HCT116 (cell line): ENCODE measurements around the gene VPS37D. TPM values are rescaled to one million over a fixed set of nuclear protein-coding genes. Genes with fewer than 3 reads are reported as not detected.

Experiments used
- ATAC-seq: fragments of 200-7000 bp; cut with Tn5 transposase; 2 replicates; pipeline ENCODE4 v1.9.1; 2020; ENCODE audit warnings: mild to moderate bottlenecking, moderate library complexity
- BruUV-seq: library from RNA; stranded (reverse); fragments of 400-500 nt; replicated peaks from 2 replicates; lab custom pipeline; 2021; lab: Mats Ljungman, UMichigan
- CTCF ChIA-PET: fragments of 300-600 bp; sonication (Branson Sonifier 250); formaldehyde crosslinking; loops from one replicate; lab custom pipeline; 2021; ENCODE audit warnings: antibody characterized with exemption; lab: Charles Lee
- POLR2A ChIA-PET: fragments of 300-600, 350-600 bp; sonication (Branson Sonifier 250); formaldehyde crosslinking; loops from one replicate; lab custom pipeline; 2021; ENCODE audit warnings: antibody characterized with exemption; lab: Charles Lee
- RAD21 ChIA-PET, 2 experiments: fragments of 300-600 bp; sonication (Branson Sonifier 250); formaldehyde crosslinking; loops; one replicate each; lab custom pipeline; 2023; ENCODE audit warnings: low total read pairs in 2 of 2; ENCODE audit not compliant: uncharacterized antibody in 2 of 2, unreplicated experiment in 2 of 2, low non-redundant PET in 1 of 2; lab: Charles Lee
- DNase-seq: peaks from one replicate; pipeline ENCODE4 v3.0.0-alpha.2; 2010; ENCODE audit warnings: low read depth, low spot score
- H2AFZ ChIP-seq: fragments of 200-600 bp; shearing (Covaris generic), sonication (generic); 2 replicates; pipeline ENCODE4 v1.6.1; 2017; ENCODE audit warnings: low read depth, mixed run types, mixed read lengths, antibody characterized with exemption, low read length; ENCODE audit not compliant: poor library complexity, severe bottlenecking
- H3K27ac ChIP-seq: 2 replicates; pipeline ENCODE4 v1.5.1; 2012; ENCODE audit warnings: low read depth, low read length
- H3K27me3 ChIP-seq: fragments of 200-600 bp; sonication (generic); 2 replicates; pipeline ENCODE4 v1.6.1; 2016; ENCODE audit warnings: mixed run types, low read length, mixed read lengths; ENCODE audit not compliant: insufficient read depth
- H3K36me3 ChIP-seq, 2 experiments: fragments of 200-500 bp in 1 of 2; fragments of 200-600 bp in 1 of 2; sonication (Bioruptor generic) in 1 of 2; sonication (generic) in 1 of 2; 2 replicates each; pipeline versions ENCODE4 v1.5.1 to v1.6.1; 2014 to 2016; ENCODE audit warnings: low read length in 2 of 2, inconsistent platforms in 1 of 2, mixed read lengths in 1 of 2, mixed run types in 1 of 2; ENCODE audit not compliant: insufficient read depth in 2 of 2, control insufficient read depth in 1 of 2
- H3K4me1 ChIP-seq, 2 experiments: fragments of 200-600 bp in 1 of 2; sonication (generic) in 1 of 2; 2 replicates each; pipeline versions ENCODE4 v1.5.1 to v1.6.1; 2012 to 2017; ENCODE audit warnings: low read length in 2 of 2, inconsistent platforms in 1 of 2, mild to moderate bottlenecking in 1 of 2, mixed read lengths in 1 of 2, mixed run types in 1 of 2, moderate library complexity in 1 of 2; ENCODE audit not compliant: insufficient read depth in 2 of 2, control insufficient read depth in 1 of 2
- H3K4me2 ChIP-seq: fragments of 200-600 bp; sonication (generic); 2 replicates; pipeline ENCODE4 v1.6.1; 2017; ENCODE audit warnings: mixed run types, low read length, mixed read lengths
- H3K4me3 ChIP-seq, 2 experiments: fragments of 200-600 bp in 1 of 2; sonication (generic) in 1 of 2; replicated peaks in 1 of 2; 2 replicates each; pipeline ENCODE4 v1.5.1; 2011 to 2016; ENCODE audit warnings: low read length in 2 of 2, control low read depth in 1 of 2, low read depth in 1 of 2, mild to moderate bottlenecking in 1 of 2, mixed read lengths in 1 of 2, mixed run types in 1 of 2
- H3K79me2 ChIP-seq: fragments of 200-600 bp; sonication (generic); 2 replicates; pipeline ENCODE4 v1.6.1; 2017; ENCODE audit warnings: mild to moderate bottlenecking, mixed run types, low read length, moderate library complexity, mixed read lengths; ENCODE audit not compliant: insufficient read depth
- H3K9ac ChIP-seq: fragments of 200-600 bp; sonication (generic); 2 replicates; pipeline ENCODE4 v1.6.1; 2016; ENCODE audit warnings: low read length, mixed read lengths
- H3K9me2 ChIP-seq: fragments of 200-600 bp; sonication (generic), shearing (Covaris generic); 2 replicates; pipeline ENCODE4 v1.6.1; 2017; ENCODE audit warnings: mixed run types, mild to moderate bottlenecking, moderate library complexity; ENCODE audit not compliant: insufficient read depth
- H3K9me3 ChIP-seq, 2 experiments: fragments of 200-500 bp in 1 of 2; fragments of 200-600 bp in 1 of 2; sonication (Bioruptor generic) in 1 of 2; sonication (generic) in 1 of 2; 2 replicates each; pipeline ENCODE4 v1.6.1; 2014 to 2017; ENCODE audit warnings: low read length in 2 of 2, mixed read lengths in 2 of 2, inconsistent platforms in 1 of 2, low read depth in 1 of 2, mild to moderate bottlenecking in 1 of 2, mixed run types in 1 of 2, moderate library complexity in 1 of 2; ENCODE audit not compliant: control insufficient read depth in 1 of 2, insufficient read depth in 1 of 2
- H4K20me1 ChIP-seq: fragments of 200-600 bp; sonication (generic), shearing (Covaris generic); 2 replicates; pipeline ENCODE4 v1.6.1; 2017; ENCODE audit warnings: mixed run types, mild to moderate bottlenecking, moderate library complexity; ENCODE audit not compliant: insufficient read depth
- ATF3 ChIP-seq: IDR thresholded peaks from 2 replicates; pipeline ENCODE4 v1.6.1; 2012
- CBX3 ChIP-seq: IDR thresholded peaks from 2 replicates; pipeline ENCODE4 v1.6.1; 2012; ENCODE audit warnings: low read depth
- CTCF ChIP-seq, 3 experiments: fragments of 200-600 bp in 1 of 3; sonication (generic) in 1 of 3; IDR thresholded peaks in 2 of 3; conservative IDR thresholded peaks in 1 of 3; 2 replicates each; pipeline ENCODE4 v1.5.1; 2012 to 2017; ENCODE audit warnings: low read depth in 2 of 3, low read length in 2 of 3, antibody characterized with exemption in 1 of 3, borderline replicate concordance in 1 of 3, control low read depth in 1 of 3, mild to moderate bottlenecking in 1 of 3, mixed read lengths in 1 of 3, mixed run types in 1 of 3, moderate library complexity in 1 of 3; ENCODE audit not compliant: insufficient read depth in 1 of 3
- EZH2phosphoT487 ChIP-seq: fragments of 200-600 bp; IDR thresholded peaks from 2 replicates; pipeline ENCODE4 v1.6.1; 2018; ENCODE audit warnings: antibody characterized with exemption, borderline replicate concordance
- FOSL1 ChIP-seq: IDR thresholded peaks from 2 replicates; pipeline ENCODE4 v1.6.1; 2012; ENCODE audit warnings: low read depth
- JUND ChIP-seq: IDR thresholded peaks from 2 replicates; pipeline ENCODE4 v1.6.1; 2012
- MAX ChIP-seq: IDR thresholded peaks from 2 replicates; pipeline ENCODE4 v1.6.1; 2012
- POLR2A ChIP-seq: IDR thresholded peaks from 2 replicates; pipeline ENCODE4 v1.7.0; 2011; ENCODE audit warnings: borderline replicate concordance; ENCODE audit not compliant: insufficient read depth, insufficient read length; ENCODE audit errors: extremely low read depth
- POLR2AphosphoS5 ChIP-seq: IDR thresholded peaks from 2 replicates; pipeline ENCODE4 v1.6.1; 2011; ENCODE audit warnings: mild to moderate bottlenecking, low read depth, low read length, moderate library complexity
- TCF7L2 ChIP-seq: IDR thresholded peaks from 2 replicates; pipeline ENCODE4 v1.7.0; 2011; ENCODE audit warnings: borderline replicate concordance, inconsistent platforms; ENCODE audit not compliant: insufficient read depth, insufficient read length; ENCODE audit errors: extremely low read depth
- ZBTB33 ChIP-seq: IDR thresholded peaks from 2 replicates; pipeline ENCODE4 v1.6.1; 2011; ENCODE audit warnings: mild to moderate bottlenecking, low read length, moderate library complexity; ENCODE audit not compliant: insufficient replicate concordance; ENCODE audit errors: extremely low read depth
- ZFX ChIP-seq: fragments of 450-650 bp; IDR thresholded peaks from 2 replicates; pipeline ENCODE4 v1.6.1; 2017
- intact Hi-C: fragments of 100-400 bp; cut with micrococcal nuclease; formaldehyde crosslinking; loops from 2 replicates; pipeline ENCODE4 v1.10.0; 2022
- total RNA-seq: library from RNA; stranded (reverse); gene quantifications from one replicate; pipeline ENCODE4 v1.2.1, GENCODE V29; 2021; ENCODE audit not compliant: unreplicated experiment

The VPS37D gene
- total RNA-seq, 1 experiment from 2014 or later: 9.5 TPM

GRCh38 chr7:73622527-73622908 lies 45.1 kb upstream of the VPS37D start:
- ChIA-PET CTCF (interaction anchor here (0.5 to 1.6 kb wide), 4 partner anchors 43 to 119 kb away, joined by 3 to 4 read pairs (median 4); no protein-coding TSS in a partner anchor), RAD21 (interaction anchor here in 1 of 2 experiments (0.7 kb wide), 1 partner anchor 15 kb away, joined by 5 read pairs; no protein-coding TSS in a partner anchor), POLR2A (interaction anchor here (0.6 to 2.5 kb wide), 3 partner anchors 14 to 51 kb away, joined by 4 to 16 read pairs (median 4); no protein-coding TSS in a partner anchor)
- no peaks in the 10 kb centered on the region for H3K27me3 ChIP-seq
- H3K36me3 ChIP-seq: no peaks in the 10 kb centered on the region
- H3K79me2 ChIP-seq: peaks cover 16% of the 10 kb centered on the region; the same call in 1 of the 2 replicates
- no peak overlapping the region; the same call in 1 of the 2 replicates for H3K27ac ChIP-seq
- peak overlapping the region; percentile 99 for H3K4me2 ChIP-seq
- H3K9me2 ChIP-seq: no peaks in the 10 kb centered on the region
- no peak for TF ChIP-seq FOSL1
- intact Hi-C loops: loop anchor here (10.0 kb wide), 1 partner anchor 232 kb away; no protein-coding TSS in a partner anchor
- ATAC-seq (no peak), DNase-seq (no peak)
- no peaks in the 10 kb centered on the region for H4K20me1 ChIP-seq
- peak overlapping the region; percentile 77 to 91 for H3K4me3 ChIP-seq
- BruUV-seq: no TSS peak
- no peak overlapping the region for H2AFZ ChIP-seq
- no peaks in the 10 kb centered on the region for H3K9me3 ChIP-seq
- peak overlapping the region; percentile 87 for H3K9ac ChIP-seq
- peaks cover 22 to 41% of the 10 kb centered on the region in 2 experiments for H3K4me1 ChIP-seq

GRCh38 chr7:73622909-73623797 lies 44.5 kb upstream of the VPS37D start:
- ATAC-seq: peak; percentile 26
- ChIA-PET POLR2A (interaction anchor here (1.4 to 2.5 kb wide), 2 partner anchors 13 to 23 kb away, joined by 4 to 16 read pairs; no protein-coding TSS in a partner anchor), RAD21 (interaction anchor here in 1 of 2 experiments (1.4 kb wide), 1 partner anchor 13 kb away, joined by 4 read pairs; no protein-coding TSS in a partner anchor), CTCF (interaction anchor here (1.5 to 1.6 kb wide), 2 partner anchors 42 to 102 kb away, joined by 4 read pairs; no protein-coding TSS in a partner anchor)
- H3K9ac ChIP-seq: peak overlapping the region; percentile 87
- no peaks in the 10 kb centered on the region for H3K27me3 ChIP-seq
- H3K4me1 ChIP-seq: peaks cover 22 to 41% of the 10 kb centered on the region in 2 experiments
- no peak overlapping the region for H2AFZ ChIP-seq
- peak overlapping the region; percentile 77 to 91 for H3K4me3 ChIP-seq
- H3K9me3 ChIP-seq: no peaks in the 10 kb centered on the region
- H4K20me1 ChIP-seq: no peaks in the 10 kb centered on the region
- BruUV-seq: TSS peak; percentile 61
- TF ChIP-seq POLR2AphosphoS5 (peak; percentile 32), ZFX (no peak), CTCF (IDR thresholded peaks at IDR 0.05 in 2 of 3, conservative IDR thresholded peaks at IDR 0.05 in 1 of 3; ENCODE audit: borderline replicate concordance in 1 of 3, insufficient read depth in 1 of 3, low read depth in 2 of 3, low read length in 2 of 3) (no peak), MAX (no peak), TCF7L2 (peak; percentile 75), ZBTB33 (no peak), CBX3 (no peak), EZH2phosphoT487 (no peak), ATF3 (no peak), POLR2A (no peak), JUND (no peak)
- no peaks in the 10 kb centered on the region for H3K9me2 ChIP-seq
- peaks cover 16% of the 10 kb centered on the region; the same call in 1 of the 2 replicates for H3K79me2 ChIP-seq
- no peak for DNase-seq
- H3K27ac ChIP-seq: peak overlapping the region; percentile 92
- no peaks in the 10 kb centered on the region for H3K36me3 ChIP-seq
- peak overlapping the region; percentile 99 for H3K4me2 ChIP-seq
- intact Hi-C loops: loop anchor here (10.0 kb wide), 1 partner anchor 232 kb away; no protein-coding TSS in a partner anchor
